Fibroblast of lung (primary cell): Measurements from ENCODE around the gene MBOAT2. TPM values are rescaled to one million over a fixed set of nuclear protein-coding genes. Genes with fewer than 3 reads are reported as not detected.

Experiments used
- DNase-seq, 2 donors: peaks; one replicate each; pipeline versions ENCODE4 v3.0.0 to v3.0.0-alpha.2; 2010; ENCODE audit warnings: low read depth in 2 of 2
- H2AFZ ChIP-seq: 2 replicates; pipeline ENCODE4 v1.5.1; 2012; ENCODE audit warnings: low read length, control low read depth, inconsistent platforms
- H3K27ac ChIP-seq: 2 replicates; pipeline ENCODE4 v1.5.1; 2011; ENCODE audit warnings: low read length, control low read depth; ENCODE audit not compliant: insufficient read depth
- H3K27me3 ChIP-seq: 2 replicates; pipeline ENCODE4 v1.5.1; 2011; ENCODE audit warnings: mild to moderate bottlenecking, low read length; ENCODE audit not compliant: control insufficient read depth, insufficient read depth
- H3K36me3 ChIP-seq: 2 replicates; pipeline ENCODE4 v1.5.1; 2011; ENCODE audit warnings: low read length; ENCODE audit not compliant: control insufficient read depth, insufficient read depth
- H3K4me1 ChIP-seq: 2 replicates; pipeline ENCODE4 v1.5.1; 2011; ENCODE audit warnings: low read length; ENCODE audit not compliant: control insufficient read depth, insufficient read depth; ENCODE audit errors: extremely low read depth
- H3K4me2 ChIP-seq: 2 replicates; pipeline ENCODE4 v1.5.1; 2011; ENCODE audit warnings: low read length, control low read depth; ENCODE audit not compliant: insufficient read depth; ENCODE audit errors: extremely low read depth
- H3K4me3 ChIP-seq, 4 experiments: fragments of 200-600 bp in 1 of 4; sonication (generic) in 1 of 4; replicated peaks in 1 of 4; 2 replicates each; pipeline ENCODE4 v1.5.1; 2011 to 2016; ENCODE audit warnings: low read length in 4 of 4, low read depth in 3 of 4, mild to moderate bottlenecking in 3 of 4, control low read depth in 2 of 4, inconsistent platforms in 1 of 4, mixed read lengths in 1 of 4; ENCODE audit not compliant: insufficient read depth in 1 of 4; ENCODE audit errors: control extremely low read depth in 1 of 4
- H3K79me2 ChIP-seq: 2 replicates; pipeline ENCODE4 v1.5.1; 2012; ENCODE audit warnings: mild to moderate bottlenecking, low read length, inconsistent platforms; ENCODE audit not compliant: control insufficient read depth, insufficient read depth
- H3K9ac ChIP-seq: 2 replicates; pipeline ENCODE4 v1.5.1; 2011; ENCODE audit warnings: mild to moderate bottlenecking, low read length, control low read depth; ENCODE audit not compliant: insufficient read depth
- H3K9me3 ChIP-seq: 2 replicates; pipeline ENCODE4 v1.5.1; 2012; ENCODE audit warnings: low read depth, low read length; ENCODE audit not compliant: control insufficient read depth, insufficient read depth
- H4K20me1 ChIP-seq: 2 replicates; pipeline ENCODE4 v1.5.1; 2011; ENCODE audit warnings: low read length; ENCODE audit not compliant: control insufficient read depth, insufficient read depth; ENCODE audit errors: extremely low read depth
- EZH2 ChIP-seq: IDR thresholded peaks from 2 replicates; pipeline ENCODE4 v1.5.1; 2012; ENCODE audit warnings: low read length, control low read depth, mild to moderate bottlenecking; ENCODE audit errors: missing control alignments
- polyA plus RNA-seq, 2 donors: library from polyadenylated mRNA; depleted of rRNA in 1 of 2; stranded (reverse) in 1 of 2; unstranded in 1 of 2; fragments of >200 nt; gene quantifications; 2 replicates each; pipeline ENCODE4 v1.2.1, GENCODE V29; 2011 to 2012; ENCODE audit warnings: missing spikeins in 1 of 2
- total RNA-seq: library from RNA; depleted of rRNA; stranded (reverse); fragments of >200 nt; gene quantifications from 2 replicates; pipeline ENCODE4 v1.2.1, GENCODE V29; 2014
- TF ChIP-seq, protein P1 (sequence below), 2 donors: IDR thresholded peaks in 1 of 2; conservative IDR thresholded peaks in 1 of 2; 1 replicate in 1 of 2; 2 replicates in 1 of 2; pipeline ENCODE4 v1.5.1; 2011 to 2012; ENCODE audit warnings: low read length in 2 of 2, control low read depth in 1 of 2, inconsistent platforms in 1 of 2, low read depth in 1 of 2, mild to moderate bottlenecking in 1 of 2

Gene MBOAT2
- total and polyA plus RNA-seq, 2 donors (not counting 1 experiment from before 2014, with no cell fraction given) = 46.4 to 68.3 TPM

DNA sequence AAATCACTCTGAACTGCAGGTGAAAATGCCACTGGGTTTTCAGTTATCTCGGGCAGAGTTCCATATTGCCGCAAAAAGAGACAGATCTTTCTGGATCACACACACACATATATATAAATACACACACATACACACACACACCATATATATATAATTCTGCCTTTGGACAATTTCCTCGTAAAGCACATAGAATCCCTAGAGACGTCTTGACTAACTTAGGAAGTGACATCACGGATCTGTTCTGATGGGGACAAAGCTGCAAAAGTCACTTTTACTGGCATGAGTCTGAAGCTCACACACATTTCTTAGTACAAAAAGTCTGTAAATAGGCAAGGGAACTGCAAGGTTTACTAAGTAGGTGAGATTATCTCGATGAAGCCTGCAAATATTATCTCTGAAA, 28.6 kb upstream of the MBOAT2 start:
- Histone ChIP-seq H3K36me3 (no peaks in the 10 kb centered on the region), H3K4me1 (peaks cover 11% of the 10 kb centered on the region), H3K4me2 (no peak overlapping the region), H3K9ac (no peak overlapping the region), H3K27me3 (no peaks in the 10 kb centered on the region), H2AFZ (no peak overlapping the region), H3K9me3 (no peaks in the 10 kb centered on the region), H4K20me1 (no peaks in the 10 kb centered on the region), H3K79me2 (no peaks in the 10 kb centered on the region), H3K27ac (no peak overlapping the region), H3K4me3 (no peak overlapping the region)
- TF ChIP-seq EZH2 = no peak
- TF ChIP-seq, protein P1, sequence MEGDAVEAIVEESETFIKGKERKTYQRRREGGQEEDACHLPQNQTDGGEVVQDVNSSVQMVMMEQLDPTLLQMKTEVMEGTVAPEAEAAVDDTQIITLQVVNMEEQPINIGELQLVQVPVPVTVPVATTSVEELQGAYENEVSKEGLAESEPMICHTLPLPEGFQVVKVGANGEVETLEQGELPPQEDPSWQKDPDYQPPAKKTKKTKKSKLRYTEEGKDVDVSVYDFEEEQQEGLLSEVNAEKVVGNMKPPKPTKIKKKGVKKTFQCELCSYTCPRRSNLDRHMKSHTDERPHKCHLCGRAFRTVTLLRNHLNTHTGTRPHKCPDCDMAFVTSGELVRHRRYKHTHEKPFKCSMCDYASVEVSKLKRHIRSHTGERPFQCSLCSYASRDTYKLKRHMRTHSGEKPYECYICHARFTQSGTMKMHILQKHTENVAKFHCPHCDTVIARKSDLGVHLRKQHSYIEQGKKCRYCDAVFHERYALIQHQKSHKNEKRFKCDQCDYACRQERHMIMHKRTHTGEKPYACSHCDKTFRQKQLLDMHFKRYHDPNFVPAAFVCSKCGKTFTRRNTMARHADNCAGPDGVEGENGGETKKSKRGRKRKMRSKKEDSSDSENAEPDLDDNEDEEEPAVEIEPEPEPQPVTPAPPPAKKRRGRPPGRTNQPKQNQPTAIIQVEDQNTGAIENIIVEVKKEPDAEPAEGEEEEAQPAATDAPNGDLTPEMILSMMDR (conservative IDR thresholded peaks at IDR 0.05 in 1 of 2, IDR thresholded peaks at IDR 0.05 in 1 of 2; ENCODE audit: low read depth in 1 of 2, low read length in 2 of 2) = no peak
- no peak for DNase-seq

DNA sequence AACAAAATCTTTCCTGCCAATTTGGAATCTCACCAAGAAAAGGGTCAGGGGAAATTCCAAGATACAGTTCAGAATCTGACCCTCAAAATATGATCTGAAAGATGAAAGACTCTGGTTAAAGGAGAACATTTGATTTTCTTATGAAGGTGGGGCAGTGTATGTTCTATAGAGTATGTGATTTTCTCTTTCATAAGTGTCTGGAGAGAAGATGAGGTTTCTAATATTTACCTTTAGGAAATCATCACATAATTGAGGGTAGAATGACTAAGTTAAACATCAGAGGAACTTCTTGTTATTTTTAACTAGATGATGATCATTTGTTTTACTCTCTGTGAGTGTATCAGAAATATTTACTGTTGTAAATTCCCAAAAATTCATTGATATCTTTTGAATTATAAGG, 27.8 kb upstream of the MBOAT2 start:
- no peaks in the 10 kb centered on the region for H4K20me1 ChIP-seq
- TF ChIP-seq, protein P1 (conservative IDR thresholded peaks at IDR 0.05 in 1 of 2, IDR thresholded peaks at IDR 0.05 in 1 of 2; ENCODE audit: low read depth in 1 of 2, low read length in 2 of 2) = no peak
- no peak for TF ChIP-seq EZH2
- H3K27ac ChIP-seq = no peak overlapping the region
- no peaks in the 10 kb centered on the region for H3K36me3 ChIP-seq
- no peaks in the 10 kb centered on the region for H3K27me3 ChIP-seq
- no peaks in the 10 kb centered on the region for H3K9me3 ChIP-seq
- H2AFZ ChIP-seq = no peak overlapping the region
- no peak overlapping the region for H3K9ac ChIP-seq
- no peak overlapping the region for H3K4me3 ChIP-seq
- H3K79me2 ChIP-seq = no peaks in the 10 kb centered on the region
- peaks cover 11% of the 10 kb centered on the region for H3K4me1 ChIP-seq
- peak in 1 of 2 donors; percentile 26 for DNase-seq
- H3K4me2 ChIP-seq = peak overlapping the region; percentile 7

DNA sequence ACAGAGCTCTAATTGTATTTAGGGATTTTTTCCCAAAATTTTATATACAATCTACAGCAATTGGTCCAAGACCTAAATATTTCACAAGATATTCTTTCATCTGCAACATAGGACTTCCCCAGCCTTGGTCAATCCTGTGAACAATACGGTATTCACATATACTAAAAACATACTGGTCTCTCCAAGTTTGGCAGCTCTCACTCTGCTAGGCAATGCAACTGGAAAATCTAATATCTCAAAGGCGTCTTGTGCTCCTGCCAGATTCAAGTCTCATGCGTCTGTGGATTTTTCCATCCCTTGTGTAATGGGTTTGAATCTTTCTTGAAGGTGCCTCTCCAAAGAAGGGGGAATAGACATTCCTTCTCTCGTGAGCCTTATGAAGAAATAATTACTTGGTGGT, 27.4 kb upstream of the MBOAT2 start:
- Histone ChIP-seq H3K27me3 (no peaks in the 10 kb centered on the region), H3K27ac (no peak overlapping the region), H2AFZ (no peak overlapping the region), H3K79me2 (no peaks in the 10 kb centered on the region), H3K9me3 (no peaks in the 10 kb centered on the region), H3K4me3 (no peak overlapping the region), H3K4me2 (peak overlapping the region; percentile 7), H3K36me3 (no peaks in the 10 kb centered on the region), H3K9ac (no peak overlapping the region), H3K4me1 (peaks cover 11% of the 10 kb centered on the region), H4K20me1 (no peaks in the 10 kb centered on the region)
- TF ChIP-seq, protein P1 (conservative IDR thresholded peaks at IDR 0.05 in 1 of 2, IDR thresholded peaks at IDR 0.05 in 1 of 2; ENCODE audit: low read depth in 1 of 2, low read length in 2 of 2) = no peak
- no peak for TF ChIP-seq EZH2
- peak; percentile 33 to 50 for DNase-seq
